HL-60/S4 (cell line): ENCODE data around the gene CAMSAP2.
"Not testable (repeated sequence)": the region's sequence is repeated elsewhere in the genome, so short reads cannot be mapped to it uniquely, and the experiment has no call there.

Experiments used
- in situ Hi-C: fragments of 300-500 bp; cut with MboI; formaldehyde crosslinking; loops from 2 replicates; pipeline ENCODE4 v1.14.3; 2022; ENCODE audit warnings: low sequenced_read_pairs

The CAMSAP2 gene

GRCh38 chr1:200738949-200739651, 407 bp downstream of the CAMSAP2 start:
- in situ Hi-C loops = no loop called here

- in situ Hi-C loops = no loop called here
Measured at GRCh38 chr1:200739702-200740570, 1.2 kb downstream of the CAMSAP2 start.

- in situ Hi-C loops = no loop called here
Measured at GRCh38 chr1:200740571-200741208, 2.0 kb downstream of the CAMSAP2 start.

- in situ Hi-C loops = no loop called here
Measured at GRCh38 chr1:200741551-200742207, 3.0 kb downstream of the CAMSAP2 start.

GRCh38 chr1:200744143-200744542, 5.5 kb downstream of the CAMSAP2 start:
- in situ Hi-C loops = no loop called here

- in situ Hi-C loops = no loop called here
Measured at GRCh38 chr1:200749090-200749489, 10.4 kb downstream of the CAMSAP2 start.

GRCh38 chr1:200750749-200751148, 12.1 kb downstream of the CAMSAP2 start:
- in situ Hi-C loops = not testable (repeated sequence)

- in situ Hi-C loops = no loop called here
Measured at GRCh38 chr1:200751717-200752116, 13.0 kb downstream of the CAMSAP2 start.

GRCh38 chr1:200753650-200754198, 15.0 kb downstream of the CAMSAP2 start:
- in situ Hi-C loops = no loop called here

GRCh38 chr1:200755456-200755855, 16.8 kb downstream of the CAMSAP2 start:
- in situ Hi-C loops = no loop called here

GRCh38 chr1:200762089-200762488, 23.4 kb downstream of the CAMSAP2 start:
- in situ Hi-C loops = no loop called here

GRCh38 chr1:200767321-200767720, 28.6 kb downstream of the CAMSAP2 start:
- in situ Hi-C loops = no loop called here

GRCh38 chr1:200771625-200772555, 33.2 kb downstream of the CAMSAP2 start:
- in situ Hi-C loops = no loop called here

- in situ Hi-C loops = no loop called here
Measured at GRCh38 chr1:200774311-200774710, 35.6 kb downstream of the CAMSAP2 start.

GRCh38 chr1:200774735-200775444, 36.2 kb downstream of the CAMSAP2 start:
- in situ Hi-C loops = no loop called here

- in situ Hi-C loops = no loop called here
Measured at GRCh38 chr1:200775850-200776249, 37.2 kb downstream of the CAMSAP2 start.

GRCh38 chr1:200776949-200777348, 38.3 kb downstream of the CAMSAP2 start:
- in situ Hi-C loops = no loop called here

GRCh38 chr1:200778766-200779165, 40.1 kb downstream of the CAMSAP2 start:
- in situ Hi-C loops = no loop called here

- in situ Hi-C loops = no loop called here
Measured at GRCh38 chr1:200779326-200779725, 40.6 kb downstream of the CAMSAP2 start.
